ENCODE measurements around the gene PDE4D. TPM values are rescaled to one million over a fixed set of nuclear protein-coding genes. Genes with fewer than 3 reads are reported as not detected.
A peak's percentile ranks its signal among the peaks of the same experiment; 100 is the strongest.
"Not testable (repeated sequence)": the region's sequence is repeated elsewhere in the genome, so short reads cannot be mapped to it uniquely, and the experiment has no call there.

PDE4D gene
- total RNA-seq, 2 donors from 2014 or later, result 116 to 154 TPM

- Mint-ChIP-seq H3K9me3 (no peaks in the 10 kb centered on the region), H3K27me3 (ENCODE audit: low read depth) (peaks cover 36% of the 10 kb centered on the region), H3K4me3 (no peak overlapping the region), H3K27ac (no peak overlapping the region), H3K36me3 (ENCODE audit: insufficient read depth in 2 of 2) (no peaks in the 10 kb centered on the region), H3K4me1 (ENCODE audit: low read depth) (no peaks in the 10 kb centered on the region)
- ATAC-seq (replicated peaks in 1 of 2) (no peak), DNase-seq (no peak)
Observed at GRCh38 chr5:59599729-59600128, 293.8 kb downstream of the PDE4D start.

GRCh38 chr5:59598547-59598874, 295.0 kb downstream of the PDE4D start:
- Mint-ChIP-seq H3K9me3 (no peaks in the 10 kb centered on the region), H3K27me3 (ENCODE audit: low read depth) (peaks cover 42% of the 10 kb centered on the region), H3K4me3 (no peak overlapping the region), H3K4me1 (ENCODE audit: low read depth) (no peaks in the 10 kb centered on the region), H3K27ac (no peak overlapping the region), H3K36me3 (ENCODE audit: insufficient read depth in 2 of 2) (no peaks in the 10 kb centered on the region)
- DNase-seq (no peak), ATAC-seq (replicated peaks in 1 of 2) (no peak)

GRCh38 chr5:59597690-59598546, 295.6 kb downstream of the PDE4D start:
- Mint-ChIP-seq H3K9me3 (no peaks in the 10 kb centered on the region), H3K27me3 (ENCODE audit: low read depth) (peaks cover 38% of the 10 kb centered on the region), H3K27ac (no peak overlapping the region), H3K36me3 (ENCODE audit: insufficient read depth in 2 of 2) (no peaks in the 10 kb centered on the region), H3K4me1 (ENCODE audit: low read depth) (no peaks in the 10 kb centered on the region), H3K4me3 (no peak overlapping the region)
- ATAC-seq (replicated peaks in 1 of 2) (no peak), DNase-seq (no peak)

GRCh38 chr5:59596586-59597350, 296.8 kb downstream of the PDE4D start:
- peaks cover 32% of the 10 kb centered on the region for H3K27me3 Mint-ChIP-seq (ENCODE audit: low read depth)
- no peaks in the 10 kb centered on the region for H3K36me3 Mint-ChIP-seq (ENCODE audit: insufficient read depth in 2 of 2)
- ATAC-seq (replicated peaks in 1 of 2) (no peak), DNase-seq (no peak)
- no peaks in the 10 kb centered on the region for H3K9me3 Mint-ChIP-seq
- H3K27ac Mint-ChIP-seq, result no peak overlapping the region
- H3K4me1 Mint-ChIP-seq (ENCODE audit: low read depth), result peaks cover 5% of the 10 kb centered on the region
- no peak overlapping the region for H3K4me3 Mint-ChIP-seq

- H3K9me3 Mint-ChIP-seq; ATAC-seq (replicated peaks in 1 of 2); DNase-seq; H3K4me3 Mint-ChIP-seq; H3K27ac Mint-ChIP-seq; H3K36me3 Mint-ChIP-seq (ENCODE audit: insufficient read depth in 2 of 2); H3K4me1 Mint-ChIP-seq (ENCODE audit: low read depth): not testable (repeated sequence)
- H3K27me3 Mint-ChIP-seq (ENCODE audit: low read depth), result peaks cover 23% of the 10 kb centered on the region
Observed at GRCh38 chr5:59594118-59594517, 299.4 kb downstream of the PDE4D start.

- Mint-ChIP-seq H3K4me3 (no peak overlapping the region), H3K36me3 (ENCODE audit: insufficient read depth in 2 of 2) (no peaks in the 10 kb centered on the region), H3K4me1 (ENCODE audit: low read depth) (peaks cover 5% of the 10 kb centered on the region), H3K9me3 (no peaks in the 10 kb centered on the region), H3K27ac (no peak overlapping the region), H3K27me3 (ENCODE audit: low read depth) (peaks cover 23% of the 10 kb centered on the region)
- no peak for ATAC-seq (replicated peaks in 1 of 2)
- DNase-seq, result no peak
Observed at GRCh38 chr5:59593439-59594007, 300.0 kb downstream of the PDE4D start.

GRCh38 chr5:59592101-59592500, 301.4 kb downstream of the PDE4D start:
- H3K4me3 Mint-ChIP-seq, result peak overlapping the region in 1 of 2 donors; percentile 54
- H3K4me1 Mint-ChIP-seq (ENCODE audit: low read depth), result peaks cover 5% of the 10 kb centered on the region
- no peaks in the 10 kb centered on the region for H3K36me3 Mint-ChIP-seq (ENCODE audit: insufficient read depth in 2 of 2)
- no peaks in the 10 kb centered on the region for H3K9me3 Mint-ChIP-seq
- no peak overlapping the region for H3K27ac Mint-ChIP-seq
- peaks cover 23% of the 10 kb centered on the region for H3K27me3 Mint-ChIP-seq (ENCODE audit: low read depth)
- no peak for DNase-seq
- ATAC-seq (replicated peaks in 1 of 2), result peak in 1 of 2 donors; percentile 19

- DNase-seq (no peak), ATAC-seq (replicated peaks in 1 of 2) (peak; percentile 99)
- Mint-ChIP-seq H3K4me1 (ENCODE audit: low read depth) (peaks cover 5% of the 10 kb centered on the region), H3K4me3 (peak overlapping the region in 1 of 2 donors; percentile 19), H3K36me3 (ENCODE audit: insufficient read depth in 2 of 2) (no peaks in the 10 kb centered on the region), H3K27ac (no peak overlapping the region), H3K9me3 (no peaks in the 10 kb centered on the region), H3K27me3 (ENCODE audit: low read depth) (peaks cover 30% of the 10 kb centered on the region)
Observed at GRCh38 chr5:59591162-59591561, 302.4 kb downstream of the PDE4D start.

GRCh38 chr5:59588922-59589321, 304.6 kb downstream of the PDE4D start:
- DNase-seq (no peak), ATAC-seq (replicated peaks in 1 of 2) (no peak)
- no peak overlapping the region for H3K27ac Mint-ChIP-seq
- peaks cover 45% of the 10 kb centered on the region for H3K27me3 Mint-ChIP-seq (ENCODE audit: low read depth)
- H3K9me3 Mint-ChIP-seq, result no peaks in the 10 kb centered on the region
- no peak overlapping the region for H3K4me3 Mint-ChIP-seq
- H3K4me1 Mint-ChIP-seq (ENCODE audit: low read depth), result peaks cover 5% of the 10 kb centered on the region
- H3K36me3 Mint-ChIP-seq (ENCODE audit: insufficient read depth in 2 of 2), result no peaks in the 10 kb centered on the region

GRCh38 chr5:59587489-59588337, 305.8 kb downstream of the PDE4D start:
- H3K4me3 Mint-ChIP-seq, result no peak overlapping the region
- ATAC-seq (replicated peaks in 1 of 2) (no peak), DNase-seq (no peak)
- H3K9me3 Mint-ChIP-seq, result no peaks in the 10 kb centered on the region
- H3K36me3 Mint-ChIP-seq (ENCODE audit: insufficient read depth in 2 of 2), result no peaks in the 10 kb centered on the region
- peak overlapping the region; percentile 6 for H3K27ac Mint-ChIP-seq
- H3K4me1 Mint-ChIP-seq (ENCODE audit: low read depth), result peaks cover 5% of the 10 kb centered on the region
- peaks cover 49% of the 10 kb centered on the region for H3K27me3 Mint-ChIP-seq (ENCODE audit: low read depth)

GRCh38 chr5:59586841-59587240, 306.7 kb downstream of the PDE4D start:
- DNase-seq (no peak), ATAC-seq (replicated peaks in 1 of 2) (no peak)
- Mint-ChIP-seq H3K4me1 (ENCODE audit: low read depth) (peaks cover under 1% of the 10 kb centered on the region), H3K4me3 (no peak overlapping the region), H3K27ac (no peak overlapping the region), H3K9me3 (no peaks in the 10 kb centered on the region), H3K27me3 (ENCODE audit: low read depth) (peaks cover 49% of the 10 kb centered on the region), H3K36me3 (ENCODE audit: insufficient read depth in 2 of 2) (no peaks in the 10 kb centered on the region)

GRCh38 chr5:59584858-59585846, 308.4 kb downstream of the PDE4D start:
- H3K4me1 Mint-ChIP-seq (ENCODE audit: low read depth), result no peaks in the 10 kb centered on the region
- H3K9me3 Mint-ChIP-seq, result no peaks in the 10 kb centered on the region
- no peak for DNase-seq
- H3K4me3 Mint-ChIP-seq, result no peak overlapping the region
- ATAC-seq (replicated peaks in 1 of 2), result no peak
- no peaks in the 10 kb centered on the region for H3K36me3 Mint-ChIP-seq (ENCODE audit: insufficient read depth in 2 of 2)
- H3K27ac Mint-ChIP-seq, result no peak overlapping the region
- peaks cover 49% of the 10 kb centered on the region for H3K27me3 Mint-ChIP-seq (ENCODE audit: low read depth)

All from activated T-cell treated with anti-CD3 and anti-CD28 coated beads, Interleukin-2, amount 50 U/mL, for 72 hours (primary cell).